Activated effector memory CD4-positive, alpha-beta T cell treated with Interleukin-2 at 50 U/mL for 16 hours (primary cell): ENCODE data around the gene IMPDH1.
A peak's percentile ranks its signal among the peaks of the same experiment; 100 is the strongest.

ENCODE experiments used
- DNase-seq: peaks from one replicate; pipeline ENCODE4 v3.0.0-alpha.2; 2020

Gene IMPDH1

DNA sequence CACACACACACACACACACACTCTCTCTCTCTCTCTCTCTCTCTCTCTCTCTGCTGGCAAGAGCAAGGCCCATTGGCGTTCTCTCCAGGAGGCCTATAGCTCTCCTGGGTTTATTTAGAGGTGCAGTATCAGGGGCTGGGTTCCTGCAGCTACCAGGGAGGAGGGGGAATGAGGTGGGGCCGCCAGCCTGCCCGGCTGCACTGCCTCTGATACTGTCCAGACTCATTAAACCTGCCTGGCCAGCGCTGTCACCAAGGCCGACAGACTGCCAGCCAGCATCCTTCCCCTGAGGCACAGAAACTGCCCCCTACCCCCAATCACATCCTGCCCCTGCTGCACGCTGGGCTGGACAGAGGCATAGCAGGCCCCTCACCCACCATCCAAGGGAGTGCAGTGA, 52.6 kb downstream of the IMPDH1 start:
- DNase-seq = no peak

DNA sequence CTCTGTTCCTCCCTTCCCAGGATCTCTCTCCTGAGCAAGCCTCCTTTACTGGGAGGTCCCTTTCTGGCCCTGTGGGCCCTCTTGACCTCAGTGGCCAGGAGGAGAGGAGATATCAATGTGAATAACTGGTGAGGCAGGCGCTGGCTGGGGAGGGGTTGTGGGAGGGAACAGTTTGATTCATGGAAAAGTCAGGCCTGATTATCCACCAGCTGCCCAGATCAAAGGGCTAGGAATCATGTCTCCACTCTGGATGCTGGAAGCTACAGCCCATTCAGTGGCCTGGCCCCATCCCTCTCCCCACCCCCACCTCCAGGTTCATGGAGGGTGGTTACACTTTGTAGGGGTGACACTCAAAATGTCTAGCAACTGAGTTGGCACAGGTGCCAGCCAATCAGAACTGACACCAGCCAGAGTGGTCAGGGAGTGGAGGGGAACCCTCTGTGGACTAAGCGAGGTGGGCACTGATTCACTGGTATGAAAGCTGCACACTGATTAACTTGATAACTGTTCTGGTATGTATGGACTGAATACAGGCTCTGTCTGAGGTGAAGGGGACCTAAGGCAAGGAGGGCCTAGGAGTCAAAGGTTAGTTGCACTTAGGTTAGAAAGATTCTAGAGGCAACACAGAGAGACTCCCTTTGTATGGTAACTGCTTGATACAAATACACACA, 53.1 kb downstream of the IMPDH1 start:
- DNase-seq = no peak

GRCh38 chr7:128353610-128354009, 56.2 kb downstream of the IMPDH1 start:
- DNase-seq = no peak

DNA sequence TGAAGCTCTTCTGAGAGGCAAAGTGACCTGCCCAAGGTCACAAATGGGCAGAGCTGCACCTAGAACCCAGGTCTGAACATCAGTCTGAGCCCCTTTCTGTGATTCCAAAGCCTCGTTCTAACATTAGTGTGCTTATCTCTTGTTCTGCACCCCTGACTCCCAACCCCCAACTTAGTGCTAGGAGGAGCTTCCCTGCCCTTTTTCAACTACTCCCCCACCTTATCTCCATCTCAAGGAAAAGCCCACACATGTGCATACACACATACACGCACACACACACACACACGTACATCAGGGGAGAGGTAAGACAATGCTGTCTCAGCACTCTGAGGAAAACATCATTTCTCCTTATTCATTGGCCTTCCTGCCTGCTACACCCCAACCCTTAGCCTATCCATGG, 56.6 kb downstream of the IMPDH1 start:
- DNase-seq = no peak

DNA sequence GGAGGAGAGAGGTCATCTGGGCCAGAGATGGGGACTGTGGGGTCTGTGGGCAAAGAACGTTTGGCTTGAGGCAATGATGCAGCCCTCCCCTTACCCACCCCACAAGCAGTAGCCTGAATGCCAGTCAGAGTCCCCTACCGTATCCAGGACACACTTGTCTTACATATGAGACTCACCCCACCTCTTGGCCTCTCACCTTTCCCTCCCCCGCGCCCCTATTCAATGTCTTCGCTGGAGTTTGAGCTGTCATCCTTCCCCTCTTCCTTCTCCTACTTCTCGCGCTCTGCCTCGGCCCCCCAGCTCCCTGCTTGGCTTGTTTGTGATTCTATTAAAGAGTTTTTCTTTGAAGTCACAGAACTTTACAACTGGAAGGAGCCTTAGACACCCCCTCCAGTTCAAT, 57.1 kb downstream of the IMPDH1 start:
- no peak for DNase-seq

- DNase-seq = no peak
Observed at GRCh38 chr7:128352153-128352537, 57.6 kb downstream of the IMPDH1 start.

DNA sequence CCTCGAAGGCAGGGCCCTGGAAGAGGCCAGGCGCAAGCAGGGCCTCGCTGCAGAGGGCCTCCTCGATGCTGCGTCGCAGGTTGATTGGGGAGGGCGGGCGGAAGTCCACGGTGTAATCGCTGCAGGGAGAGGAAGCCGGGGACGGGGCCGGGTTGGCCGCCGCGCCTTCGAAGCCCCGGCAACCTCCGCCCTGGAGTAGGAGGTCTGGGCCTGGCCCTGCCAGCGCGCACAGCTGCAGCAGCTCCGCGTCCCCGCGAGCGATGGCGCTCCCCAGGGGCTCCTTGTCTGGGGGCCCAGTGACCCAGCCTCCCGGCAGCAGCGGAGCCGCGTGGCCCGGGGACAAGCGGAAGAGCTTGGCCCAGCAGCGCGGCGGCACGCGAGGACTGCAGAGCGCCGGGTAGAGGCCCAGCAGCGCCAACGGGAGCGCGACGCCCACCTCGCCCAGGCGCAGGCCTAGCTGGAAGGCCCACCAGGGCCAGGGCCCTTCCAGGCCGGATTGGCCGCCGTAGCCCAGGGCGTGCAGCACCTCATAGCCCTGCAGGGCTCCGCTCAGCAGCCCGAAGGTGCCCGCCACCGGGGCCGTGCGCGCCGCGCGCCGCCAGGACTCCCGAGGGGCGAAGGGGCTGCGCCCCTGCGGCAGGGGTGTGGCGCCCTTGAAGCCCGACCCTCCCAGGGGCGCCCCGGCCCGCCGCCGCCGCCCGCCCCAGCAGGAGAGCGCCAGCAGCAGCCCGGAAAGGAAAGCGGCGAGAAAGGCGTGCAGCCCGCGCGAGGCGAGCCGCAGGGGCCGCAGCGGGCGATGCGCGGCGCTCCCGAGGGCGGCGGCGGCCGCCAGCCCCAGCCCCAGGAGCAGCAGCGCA, 58.3 kb downstream of the IMPDH1 start:
- no peak for DNase-seq

- no peak for DNase-seq
Observed at GRCh38 chr7:128350708-128351295, 59.0 kb downstream of the IMPDH1 start.

DNA sequence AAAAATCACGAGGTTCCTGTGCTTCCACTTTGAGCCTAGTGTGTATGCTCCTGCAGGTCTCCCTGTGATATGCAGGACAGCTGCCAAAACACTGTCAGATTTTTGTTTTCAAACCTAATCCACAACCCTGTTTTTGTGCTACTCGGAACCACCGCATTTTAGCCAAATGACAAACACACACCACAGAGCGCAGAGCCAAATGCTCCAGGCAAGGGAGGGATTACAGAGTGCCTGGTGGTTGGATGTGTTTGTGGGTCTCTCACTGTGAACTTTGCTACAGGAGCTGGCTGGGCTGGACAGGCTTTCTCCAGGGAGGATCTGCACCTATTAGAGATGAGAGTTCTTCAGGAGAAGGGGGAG, 60.3 kb downstream of the IMPDH1 start:
- no peak for DNase-seq

DNA sequence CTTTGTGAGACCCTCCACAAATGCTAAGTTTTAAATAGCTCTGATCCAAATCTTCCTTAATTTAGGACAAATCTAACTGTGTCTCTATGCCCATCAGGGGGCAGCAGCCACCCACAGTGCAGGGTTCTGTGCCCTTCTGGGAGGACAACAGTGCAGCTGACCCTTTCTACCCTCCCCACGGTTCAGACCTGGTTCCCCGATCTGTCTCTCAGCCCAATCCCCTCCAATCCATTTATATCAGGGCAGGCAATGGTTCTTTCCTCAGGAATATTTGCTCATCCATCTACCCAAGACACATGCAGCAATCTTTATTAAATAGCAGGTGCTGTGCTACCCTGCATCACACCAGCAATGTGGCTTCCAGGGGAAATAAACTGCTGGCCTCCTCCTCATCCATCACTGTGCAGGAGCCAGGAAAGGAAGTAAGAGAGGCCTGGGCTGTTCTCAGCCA, 62.1 kb downstream of the IMPDH1 start:
- DNase-seq = peak; percentile 24

GRCh38 chr7:128344431-128344774, 65.4 kb downstream of the IMPDH1 start:
- DNase-seq = no peak

- peak; percentile 84 for DNase-seq
Observed at GRCh38 chr7:128343554-128344430, 66.0 kb downstream of the IMPDH1 start, which contains the start of gene RBM28. Gene RBM28 (minus strand): TSS chr7:128343908. CDS start chr7:128343793, 115 bp downstream.
